ENCODE measurements around the gene RHBG.

GRCh38 chr1:156376958-156377919, 8.2 kb downstream of the RHBG start:
- TF ChIP-seq POLR2A (IDR thresholded peaks at IDR 0.05; ENCODE audit: low read depth) (no peak), CTCF (IDR thresholded peaks at IDR 0.05) (no peak), POLR2AphosphoS5 (IDR thresholded peaks at IDR 0.05) (no peak), EP300 (IDR thresholded peaks at IDR 0.05) (no peak)
